Stimulated activated naive CD8-positive, alpha-beta T cell treated with anti-CD3 and anti-CD28 coated beads, Interleukin-15, amount 100 ng/mL, for 72 hours (primary cell): ENCODE measurements around the gene VAV3.
"Not testable (repeated sequence)": the region's sequence is repeated elsewhere in the genome, so short reads cannot be mapped to it uniquely, and the experiment has no call there.

Experiments used
- ATAC-seq: fragments of 150-1000 bp; cut with Tn5 transposase; 2 replicates; pipeline ENCODE4 v1.10.0; 2021; ENCODE audit warnings: mild to moderate bottlenecking, moderate library complexity
- DNase-seq, 2 donors: peaks; one replicate each; pipeline ENCODE4 v3.0.0; 2021 to 2022
- H3K27ac Mint-ChIP-seq, 2 donors: one replicate each; pipeline ENCODE4 v1.8.0; 2022; ENCODE audit warnings: mild to moderate bottlenecking in 2 of 2, mixed read lengths in 2 of 2, moderate library complexity in 2 of 2
- H3K27me3 Mint-ChIP-seq: one replicate; pipeline ENCODE4 v1.8.0; 2022; ENCODE audit warnings: mixed read lengths
- H3K4me1 Mint-ChIP-seq: one replicate; pipeline ENCODE4 v1.8.0; 2022; ENCODE audit warnings: mild to moderate bottlenecking, mixed read lengths
- H3K4me3 Mint-ChIP-seq, 2 donors: one replicate each; pipeline ENCODE4 v1.8.0; 2022; ENCODE audit warnings: mild to moderate bottlenecking in 2 of 2, mixed read lengths in 2 of 2, moderate library complexity in 1 of 2
- H3K9me3 Mint-ChIP-seq, 2 donors: one replicate each; pipeline ENCODE4 v1.8.0; 2022; ENCODE audit warnings: mixed read lengths in 2 of 2

Gene VAV3

GRCh38 chr1:107965110-107965991 is at the start of gene VAV3:
VAV3 (minus strand) TSS chr1:107965180; CDS start chr1:107964869, 311 bp downstream.
- DNase-seq (peak; percentile 71 to 74), ATAC-seq (peak; percentile 67)
- Mint-ChIP-seq H3K27me3 (no peaks in the 10 kb centered on the region), H3K4me3 (peak within 1 kb of the TSS; percentile 96), H3K9me3 (no peaks in the 10 kb centered on the region), H3K27ac (peak within 1 kb of the TSS; percentile 96 to 97), H3K4me1 (peaks cover 11% of the 10 kb centered on the region)

GRCh38 chr1:108012553-108012952 is 47.6 kb upstream of the VAV3 start:
- DNase-seq = no peak
- H3K27me3 Mint-ChIP-seq = no peaks in the 10 kb centered on the region

GRCh38 chr1:108011295-108011694 is 46.3 kb upstream of the VAV3 start:
- H3K4me3 Mint-ChIP-seq = no peak overlapping the region

More at GRCh38 chr1:108012553-108012952, 47.6 kb upstream of the VAV3 start:
- ATAC-seq = no peak
- no peaks in the 10 kb centered on the region for H3K9me3 Mint-ChIP-seq
- H3K4me3 Mint-ChIP-seq = no peak overlapping the region
- no peak overlapping the region for H3K27ac Mint-ChIP-seq
- H3K4me1 Mint-ChIP-seq = peaks cover 29% of the 10 kb centered on the region

GRCh38 chr1:108010581-108010980 is 45.6 kb upstream of the VAV3 start:
- Mint-ChIP-seq H3K4me1 (peaks cover 25% of the 10 kb centered on the region), H3K27me3 (no peaks in the 10 kb centered on the region), H3K9me3 (peaks cover 0 to under 1% of the 10 kb centered on the region in 2 donors), H3K4me3 (no peak overlapping the region), H3K27ac (no peak overlapping the region)
- DNase-seq (no peak), ATAC-seq (no peak)

More at GRCh38 chr1:108011295-108011694, 46.3 kb upstream of the VAV3 start:
- ATAC-seq (no peak), DNase-seq (no peak)
- Mint-ChIP-seq H3K27me3 (no peaks in the 10 kb centered on the region), H3K4me1 (peaks cover 25% of the 10 kb centered on the region), H3K27ac (no peak overlapping the region), H3K9me3 (no peaks in the 10 kb centered on the region)

- Mint-ChIP-seq H3K9me3 (peaks cover 0 to 6% of the 10 kb centered on the region in 2 donors), H3K4me1 (peaks cover 25% of the 10 kb centered on the region), H3K27me3 (no peaks in the 10 kb centered on the region), H3K27ac (no peak overlapping the region), H3K4me3 (no peak overlapping the region)
- no peak for DNase-seq
- ATAC-seq = no peak
Measured at GRCh38 chr1:108009603-108010195, 44.7 kb upstream of the VAV3 start.

GRCh38 chr1:108007531-108007930 is 42.6 kb upstream of the VAV3 start:
- Mint-ChIP-seq H3K27ac (no peak overlapping the region), H3K27me3 (no peaks in the 10 kb centered on the region), H3K9me3 (peaks cover 0 to 6% of the 10 kb centered on the region in 2 donors), H3K4me3 (no peak overlapping the region), H3K4me1 (peaks cover 25% of the 10 kb centered on the region)
- DNase-seq = no peak
- ATAC-seq = no peak

GRCh38 chr1:108007070-108007469 is 42.1 kb upstream of the VAV3 start:
- ATAC-seq (no peak), DNase-seq (no peak)
- Mint-ChIP-seq H3K4me3 (no peak overlapping the region), H3K27me3 (no peaks in the 10 kb centered on the region), H3K9me3 (peaks cover 0 to 6% of the 10 kb centered on the region in 2 donors), H3K27ac (no peak overlapping the region), H3K4me1 (peaks cover 25% of the 10 kb centered on the region)

GRCh38 chr1:108004919-108005318 is 39.9 kb upstream of the VAV3 start:
- H3K4me1 Mint-ChIP-seq = peaks cover 24% of the 10 kb centered on the region
- not testable (repeated sequence) for H3K4me3 Mint-ChIP-seq, DNase-seq, H3K27ac Mint-ChIP-seq, ATAC-seq, H3K9me3 Mint-ChIP-seq, H3K27me3 Mint-ChIP-seq

GRCh38 chr1:108000620-108001111 is 35.7 kb upstream of the VAV3 start:
- H3K9me3 Mint-ChIP-seq = peaks cover 0 to 6% of the 10 kb centered on the region in 2 donors
- H3K27me3 Mint-ChIP-seq = no peaks in the 10 kb centered on the region
- H3K4me3 Mint-ChIP-seq = no peak overlapping the region
- H3K27ac Mint-ChIP-seq = no peak overlapping the region
- ATAC-seq (no peak), DNase-seq (no peak)
- H3K4me1 Mint-ChIP-seq = no peaks in the 10 kb centered on the region

- ATAC-seq (no peak), DNase-seq (no peak)
- H3K27me3 Mint-ChIP-seq = no peaks in the 10 kb centered on the region
- no peaks in the 10 kb centered on the region for H3K4me1 Mint-ChIP-seq
- no peak overlapping the region for H3K27ac Mint-ChIP-seq
- peaks cover 0 to 1% of the 10 kb centered on the region in 2 donors for H3K9me3 Mint-ChIP-seq
- no peak overlapping the region for H3K4me3 Mint-ChIP-seq
Measured at GRCh38 chr1:108000184-108000583, 35.2 kb upstream of the VAV3 start.

GRCh38 chr1:107997866-107998265 is 32.9 kb upstream of the VAV3 start:
- Mint-ChIP-seq H3K4me1 (no peaks in the 10 kb centered on the region), H3K9me3 (no peaks in the 10 kb centered on the region), H3K27me3 (no peaks in the 10 kb centered on the region), H3K4me3 (no peak overlapping the region), H3K27ac (no peak overlapping the region)
- ATAC-seq (no peak), DNase-seq (no peak)

- no peak overlapping the region for H3K27ac Mint-ChIP-seq
- H3K9me3 Mint-ChIP-seq = no peaks in the 10 kb centered on the region
- DNase-seq (no peak), ATAC-seq (no peak)
- no peak overlapping the region for H3K4me3 Mint-ChIP-seq
- no peaks in the 10 kb centered on the region for H3K27me3 Mint-ChIP-seq
- H3K4me1 Mint-ChIP-seq = no peaks in the 10 kb centered on the region
Measured at GRCh38 chr1:107993920-107994319, 28.9 kb upstream of the VAV3 start.

- Mint-ChIP-seq H3K4me3 (no peak overlapping the region), H3K9me3 (no peaks in the 10 kb centered on the region), H3K27ac (no peak overlapping the region), H3K27me3 (no peaks in the 10 kb centered on the region), H3K4me1 (no peaks in the 10 kb centered on the region)
- ATAC-seq (no peak), DNase-seq (no peak)
Measured at GRCh38 chr1:107992347-107992746, 27.4 kb upstream of the VAV3 start.

- no peak for ATAC-seq
- Mint-ChIP-seq H3K4me3 (no peak overlapping the region), H3K4me1 (no peaks in the 10 kb centered on the region), H3K9me3 (no peaks in the 10 kb centered on the region), H3K27ac (peak overlapping the region in 1 of 2 donors; percentile 27), H3K27me3 (no peaks in the 10 kb centered on the region)
- no peak for DNase-seq
Measured at GRCh38 chr1:107991371-107992066, 26.5 kb upstream of the VAV3 start.

- H3K4me1 Mint-ChIP-seq = no peaks in the 10 kb centered on the region
- no peaks in the 10 kb centered on the region for H3K27me3 Mint-ChIP-seq
- no peak overlapping the region for H3K27ac Mint-ChIP-seq
- ATAC-seq (no peak), DNase-seq (no peak)
- no peak overlapping the region for H3K4me3 Mint-ChIP-seq
- no peaks in the 10 kb centered on the region for H3K9me3 Mint-ChIP-seq
Measured at GRCh38 chr1:107990606-107991005, 25.6 kb upstream of the VAV3 start.
